Measurements from ENCODE around the gene STIM1.

DNA sequence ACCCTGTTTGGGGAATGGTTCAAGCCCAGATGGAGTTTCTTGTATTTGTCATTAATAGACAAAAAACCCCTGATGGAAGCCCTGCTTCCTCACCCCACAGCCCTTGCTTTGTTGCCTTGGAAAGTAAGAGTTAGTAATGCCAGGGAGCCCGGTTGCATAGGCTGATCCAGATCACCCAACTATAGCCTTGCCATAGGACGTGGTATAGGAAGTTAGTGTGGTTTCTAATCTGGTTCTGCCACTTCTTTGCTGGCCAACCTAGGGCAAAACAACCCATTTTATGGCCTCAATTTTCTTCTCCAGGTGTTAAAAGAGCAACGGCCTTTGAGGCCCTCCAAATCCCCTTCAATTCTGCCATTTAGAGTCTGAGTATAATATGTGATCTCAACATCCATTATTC is 97.9 kb downstream of the STIM1 start:
- TF ChIP-seq SUZ12 (IDR thresholded peaks at IDR 0.05; ENCODE audit: extremely low read depth, insufficient read depth, insufficient read length) (no peak), ZNF274 (IDR thresholded peaks at IDR 0.05; ENCODE audit: low read depth, low read length) (no peak)
